GM19099 (cell line): ENCODE results near the gene SDHB.
A peak's percentile ranks its signal among the peaks of the same experiment; 100 is the strongest.

Source experiments
- POLR2A ChIP-seq: IDR thresholded peaks from 3 replicates; pipeline ENCODE4 v1.6.1; 2011; ENCODE audit warnings: low read depth; ENCODE audit not compliant: insufficient read length; ENCODE audit errors: extremely low read depth

The SDHB gene

DNA sequence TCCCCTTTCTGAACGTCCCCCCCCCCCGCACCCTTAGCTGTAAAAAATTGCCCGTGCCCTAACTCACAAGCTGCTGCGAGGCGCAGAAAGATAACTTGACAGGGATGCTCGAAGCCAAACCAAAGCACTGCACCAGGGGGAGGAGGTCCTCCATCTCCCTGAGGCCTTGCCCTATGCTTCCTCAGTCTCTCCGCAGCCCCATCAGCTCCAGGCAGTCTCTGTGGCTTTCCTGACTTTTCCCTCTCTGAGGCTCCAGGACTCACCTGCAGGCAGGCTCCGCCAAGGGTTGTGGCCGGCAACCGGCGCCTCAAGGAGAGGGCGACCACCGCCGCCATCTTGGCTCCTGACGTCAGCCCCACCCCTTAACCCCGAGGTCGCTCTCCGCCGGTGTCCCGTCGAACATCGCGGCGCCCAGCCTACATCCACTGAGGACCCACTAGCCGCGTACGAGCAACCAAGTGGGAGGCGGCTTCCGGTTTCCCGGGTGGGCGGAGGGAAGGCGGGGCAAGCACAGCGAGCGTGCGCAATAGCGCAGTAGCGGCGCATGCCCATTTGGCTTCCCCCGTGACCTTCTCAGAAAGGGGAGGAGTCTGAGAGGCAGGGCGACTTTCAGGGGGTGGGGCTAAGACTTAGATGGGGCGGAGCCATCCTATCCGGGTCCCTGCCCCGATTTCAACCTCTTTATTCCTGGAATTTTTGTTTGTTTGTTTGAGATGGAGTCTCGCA lies at the start of gene SDHB:
Gene SDHB, minus strand, starts transcription at position 348 of the 726 bp plus-strand sequence. Its CDS starts 13 bp downstream, at position 335.
- TF ChIP-seq POLR2A: peak; percentile 83

- TF ChIP-seq POLR2A: no peak
These were observed 48.4 kb upstream of the SDHB start for GRCh38 chr1:17102232-17102631.

DNA sequence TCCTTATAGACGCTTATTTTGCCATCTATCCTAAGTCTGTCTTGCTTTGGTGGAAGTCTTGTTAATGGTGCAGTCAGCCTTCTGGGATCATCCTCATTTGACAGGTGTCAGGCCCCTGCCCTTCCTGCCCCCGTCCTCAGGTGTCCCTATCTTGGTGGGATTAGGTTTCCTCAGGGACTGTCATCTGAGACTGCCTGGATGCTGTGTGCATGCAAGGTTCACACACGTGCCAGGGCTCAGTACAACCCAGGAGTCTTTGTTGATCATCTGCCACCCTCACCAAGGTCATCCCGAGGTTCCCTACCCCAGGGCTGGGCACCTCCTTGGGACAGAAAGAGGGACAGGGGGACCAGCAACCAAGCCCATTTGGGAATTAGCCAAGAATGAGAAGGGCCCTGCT lies 47.4 kb upstream of the SDHB start:
- no peak for TF ChIP-seq POLR2A

GRCh38 chr1:17099616-17100340 lies 45.9 kb upstream of the SDHB start:
- TF ChIP-seq POLR2A: no peak

- TF ChIP-seq POLR2A: no peak
These were observed 44.9 kb upstream of the SDHB start for GRCh38 chr1:17098446-17099317.

DNA sequence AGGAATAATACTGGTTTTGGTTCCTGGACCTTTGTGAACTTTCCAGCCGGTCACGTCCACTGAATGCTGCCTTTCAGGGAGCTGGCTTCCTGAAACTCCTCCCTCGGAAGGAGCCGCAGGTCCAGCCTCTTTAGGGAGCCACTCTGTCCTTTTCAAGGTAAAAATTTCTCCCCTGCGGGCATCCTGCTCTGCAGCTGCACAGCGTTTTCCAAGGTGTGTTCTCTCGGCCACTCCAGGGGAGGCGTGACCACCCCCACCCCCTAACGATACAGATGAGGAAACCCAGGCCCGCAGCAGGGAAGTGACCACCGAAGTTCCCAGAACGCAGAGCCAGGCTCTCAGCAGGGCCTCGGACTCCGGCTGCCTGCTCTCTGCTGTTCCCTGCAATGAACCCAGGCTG lies 44.0 kb upstream of the SDHB start:
- TF ChIP-seq POLR2A: no peak

DNA sequence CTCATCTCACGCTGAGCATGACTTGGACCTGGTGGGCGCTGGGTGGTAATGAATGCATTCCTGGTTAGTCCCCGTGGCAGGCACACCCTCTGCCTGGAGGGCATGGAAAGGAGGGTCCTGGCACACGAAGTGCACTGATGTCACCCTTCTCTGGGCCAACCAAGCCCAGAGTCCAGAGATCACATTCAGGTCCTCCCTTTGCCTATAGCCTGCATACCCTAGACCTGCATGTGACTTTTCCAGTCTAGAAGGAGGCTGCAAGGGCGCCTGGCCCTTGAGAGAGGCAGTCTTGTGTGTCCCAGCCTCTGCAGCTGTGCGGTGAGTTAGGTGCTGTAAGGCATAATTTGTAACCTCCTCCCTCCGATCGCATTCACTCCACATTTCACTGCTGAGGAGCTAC lies 43.3 kb upstream of the SDHB start:
- TF ChIP-seq POLR2A: no peak

GRCh38 chr1:17096584-17096983 lies 42.8 kb upstream of the SDHB start:
- no peak for TF ChIP-seq POLR2A

DNA sequence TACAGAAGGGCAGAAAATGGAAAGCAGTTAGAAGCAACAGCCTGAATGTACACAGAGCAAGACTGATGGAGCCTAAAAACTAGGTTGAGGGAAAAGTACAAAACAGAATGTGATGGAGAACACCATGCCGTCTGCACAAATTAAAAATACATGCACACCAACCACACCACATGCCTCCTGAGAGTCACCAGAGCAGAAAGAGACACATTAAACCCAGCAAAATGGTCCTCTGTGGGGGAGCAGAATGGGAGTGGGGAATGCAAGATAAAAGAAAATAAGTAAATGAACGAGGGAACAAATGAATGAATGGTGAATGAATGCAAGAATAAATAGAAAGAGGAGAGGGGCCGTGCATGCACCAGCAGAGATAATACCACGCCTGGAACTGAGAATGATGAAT lies 41.3 kb upstream of the SDHB start:
- TF ChIP-seq POLR2A: no peak

GRCh38 chr1:17094664-17095063 lies 40.8 kb upstream of the SDHB start:
- TF ChIP-seq POLR2A: no peak

DNA sequence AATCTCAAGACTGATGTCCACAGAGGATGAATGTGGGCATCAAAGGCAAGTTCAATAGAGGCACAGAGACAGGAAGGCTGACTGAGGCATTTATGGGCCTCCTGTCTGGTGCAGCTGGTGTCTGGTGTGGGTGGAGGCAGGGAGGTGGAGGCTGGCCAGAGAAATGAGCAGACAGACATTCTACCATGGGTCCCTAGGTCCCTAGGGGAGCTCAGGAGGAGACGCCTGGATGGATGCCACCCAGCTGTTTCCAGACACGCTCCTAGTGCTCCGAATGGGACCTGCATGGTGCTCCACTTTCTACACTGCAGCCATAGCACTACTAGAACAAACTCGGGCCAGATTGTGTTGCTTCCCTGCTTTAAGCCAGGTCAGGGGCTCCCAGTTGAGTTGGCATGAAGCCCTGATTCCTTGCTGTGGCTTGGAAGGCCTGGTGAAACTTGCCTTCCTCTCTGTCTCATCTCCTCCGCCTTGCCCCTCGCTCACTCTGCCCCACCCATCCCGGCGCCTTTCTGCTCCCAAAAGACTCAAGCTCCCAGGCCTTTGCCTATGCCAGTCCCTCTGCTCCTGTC lies 40.1 kb upstream of the SDHB start:
- TF ChIP-seq POLR2A: no peak

GRCh38 chr1:17091252-17091651 lies 37.4 kb upstream of the SDHB start:
- TF ChIP-seq POLR2A: no peak

GRCh38 chr1:17089506-17089905 lies 35.7 kb upstream of the SDHB start:
- no peak for TF ChIP-seq POLR2A

- no peak for TF ChIP-seq POLR2A
These were observed 32.9 kb upstream of the SDHB start for GRCh38 chr1:17086751-17087150.

- TF ChIP-seq POLR2A: no peak
These were observed 31.0 kb upstream of the SDHB start for GRCh38 chr1:17084787-17085186.

DNA sequence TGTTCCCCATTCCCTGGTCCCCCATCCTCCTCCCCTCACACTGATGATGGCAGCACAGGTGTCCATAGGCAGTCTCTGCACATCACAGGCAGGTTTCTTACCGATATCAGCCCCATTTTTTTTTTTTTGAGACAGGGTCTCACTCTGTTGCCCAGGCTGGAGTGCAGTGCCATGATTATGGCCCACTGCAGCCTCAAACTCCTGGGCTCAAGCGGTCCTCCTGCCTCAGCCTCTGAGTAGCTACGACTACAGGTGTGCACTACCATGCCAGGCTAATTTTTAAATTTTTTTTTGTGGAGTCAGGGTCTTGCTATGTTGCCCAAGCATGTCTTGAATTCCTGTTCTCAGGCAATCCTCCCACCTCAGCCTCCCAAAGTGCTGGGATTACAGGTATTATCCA lies 28.9 kb upstream of the SDHB start:
- TF ChIP-seq POLR2A: no peak

GRCh38 chr1:17081439-17081838 lies 27.6 kb upstream of the SDHB start:
- TF ChIP-seq POLR2A: no peak
